Duodenal mucosa (tissue), 2 donors: ENCODE data around the gene OR9Q1.

Experiments used
- H3K27ac ChIP-seq: one replicate; pipeline ENCODE4 v1.7.0; 2013; ENCODE audit warnings: low read depth, low read length
- H3K27me3 ChIP-seq, 2 donors: one replicate each; pipeline ENCODE4 v1.7.0; 2013; ENCODE audit warnings: low read length in 2 of 2, control low read depth in 1 of 2; ENCODE audit not compliant: insufficient read depth in 2 of 2, control insufficient read depth in 1 of 2
- H3K36me3 ChIP-seq, 2 donors: one replicate each; pipeline ENCODE4 v1.7.0; 2013; ENCODE audit warnings: low read length in 2 of 2, control low read depth in 1 of 2; ENCODE audit not compliant: insufficient read depth in 2 of 2, control insufficient read depth in 1 of 2
- H3K4me1 ChIP-seq, 2 donors: one replicate each; pipeline ENCODE4 v1.7.0; 2013; ENCODE audit warnings: low read length in 2 of 2, control low read depth in 1 of 2; ENCODE audit not compliant: insufficient read depth in 2 of 2, control insufficient read depth in 1 of 2
- H3K4me3 ChIP-seq, 2 donors: one replicate each; pipeline ENCODE4 v1.7.0; 2013; ENCODE audit warnings: low read length in 2 of 2, low read depth in 1 of 2
- H3K9ac ChIP-seq, 2 donors: one replicate each; pipeline ENCODE4 v1.7.0; 2013; ENCODE audit warnings: low read length in 2 of 2, low read depth in 1 of 2
- H3K9me3 ChIP-seq, 2 donors: one replicate each; pipeline ENCODE4 v1.7.0; 2013; ENCODE audit warnings: low read length in 2 of 2, control low read depth in 1 of 2; ENCODE audit not compliant: control insufficient read depth in 1 of 2

OR9Q1 gene

GRCh38 chr11:58028687-58029411 lies 5.2 kb downstream of the OR9Q1 start:
- Histone ChIP-seq H3K4me1 (peaks cover 22 to 27% of the 10 kb centered on the region in 2 donors), H3K27me3 (no peaks in the 10 kb centered on the region), H3K27ac (peak overlapping the region; percentile 7)

GRCh38 chr11:58030653-58031052 lies 7.0 kb downstream of the OR9Q1 start, which contains the start of gene OR6Q1:
Gene OR6Q1, plus strand, starts transcription at chr11:58030953. Its CDS starts 0 bp downstream, at chr11:58030953.
- peaks cover 0 to under 1% of the 10 kb centered on the region in 2 donors for H3K9me3 ChIP-seq
- no peak within 1 kb of the TSS for H3K27ac ChIP-seq
- H3K36me3 ChIP-seq, result no peaks in the 10 kb centered on the region
- H3K27me3 ChIP-seq, result no peaks in the 10 kb centered on the region
- H3K9ac ChIP-seq, result no peak within 1 kb of the TSS
- no peak within 1 kb of the TSS for H3K4me3 ChIP-seq
- peaks cover 11 to 16% of the 10 kb centered on the region in 2 donors for H3K4me1 ChIP-seq

More at GRCh38 chr11:58028687-58029411, 5.2 kb downstream of the OR9Q1 start:
- Histone ChIP-seq H3K9ac (no peak overlapping the region), H3K4me3 (peak overlapping the region in 1 of 2 donors; percentile 7), H3K9me3 (no peaks in the 10 kb centered on the region), H3K36me3 (no peaks in the 10 kb centered on the region)

GRCh38 chr11:58034471-58034870 lies 10.8 kb downstream of the OR9Q1 start:
- Histone ChIP-seq H3K27ac (no peak overlapping the region), H3K27me3 (no peaks in the 10 kb centered on the region), H3K4me1 (no peaks in the 10 kb centered on the region), H3K4me3 (no peak overlapping the region), H3K36me3 (no peaks in the 10 kb centered on the region), H3K9ac (no peak overlapping the region), H3K9me3 (peaks cover 0 to 11% of the 10 kb centered on the region in 2 donors)

GRCh38 chr11:58039589-58039988 lies 15.9 kb downstream of the OR9Q1 start:
- Histone ChIP-seq H3K4me3 (no peak overlapping the region), H3K27me3 (no peaks in the 10 kb centered on the region), H3K9ac (no peak overlapping the region), H3K4me1 (no peaks in the 10 kb centered on the region), H3K27ac (no peak overlapping the region), H3K36me3 (no peaks in the 10 kb centered on the region), H3K9me3 (peaks cover 0 to 11% of the 10 kb centered on the region in 2 donors)

- no peaks in the 10 kb centered on the region for H3K36me3 ChIP-seq
- no peaks in the 10 kb centered on the region for H3K27me3 ChIP-seq
- H3K4me1 ChIP-seq, result no peaks in the 10 kb centered on the region
- H3K27ac ChIP-seq, result no peak overlapping the region
- H3K9ac ChIP-seq, result no peak overlapping the region
- no peaks in the 10 kb centered on the region for H3K9me3 ChIP-seq
- H3K4me3 ChIP-seq, result no peak overlapping the region
Measured at GRCh38 chr11:58043379-58043778, 19.7 kb downstream of the OR9Q1 start.

GRCh38 chr11:58046231-58046630 lies 22.6 kb downstream of the OR9Q1 start:
- H3K4me1 ChIP-seq, result no peaks in the 10 kb centered on the region
- no peaks in the 10 kb centered on the region for H3K9me3 ChIP-seq
- no peak overlapping the region for H3K9ac ChIP-seq
- H3K27ac ChIP-seq, result no peak overlapping the region
- no peaks in the 10 kb centered on the region for H3K36me3 ChIP-seq
- H3K27me3 ChIP-seq, result no peaks in the 10 kb centered on the region
- H3K4me3 ChIP-seq, result no peak overlapping the region

GRCh38 chr11:58047818-58048217 lies 24.1 kb downstream of the OR9Q1 start:
- Histone ChIP-seq H3K27ac (no peak overlapping the region), H3K9ac (no peak overlapping the region), H3K4me1 (no peaks in the 10 kb centered on the region), H3K36me3 (no peaks in the 10 kb centered on the region), H3K9me3 (no peaks in the 10 kb centered on the region), H3K4me3 (no peak overlapping the region), H3K27me3 (no peaks in the 10 kb centered on the region)

GRCh38 chr11:58055806-58056401 lies 32.2 kb downstream of the OR9Q1 start:
- H3K36me3 ChIP-seq, result no peaks in the 10 kb centered on the region
- H3K4me1 ChIP-seq, result peaks cover 3 to 4% of the 10 kb centered on the region in 2 donors
- H3K9me3 ChIP-seq, result no peaks in the 10 kb centered on the region
- no peak overlapping the region for H3K9ac ChIP-seq
- no peaks in the 10 kb centered on the region for H3K27me3 ChIP-seq
- H3K4me3 ChIP-seq, result no peak overlapping the region
- no peak overlapping the region for H3K27ac ChIP-seq

GRCh38 chr11:58057481-58057880 lies 33.8 kb downstream of the OR9Q1 start:
- Histone ChIP-seq H3K27ac (no peak overlapping the region), H3K27me3 (no peaks in the 10 kb centered on the region), H3K36me3 (no peaks in the 10 kb centered on the region), H3K9ac (no peak overlapping the region), H3K4me3 (no peak overlapping the region), H3K9me3 (no peaks in the 10 kb centered on the region), H3K4me1 (peaks cover 6 to 7% of the 10 kb centered on the region in 2 donors)

GRCh38 chr11:58058276-58059006 lies 34.8 kb downstream of the OR9Q1 start:
- Histone ChIP-seq H3K4me3 (no peak overlapping the region), H3K9ac (no peak overlapping the region), H3K9me3 (no peaks in the 10 kb centered on the region), H3K36me3 (no peaks in the 10 kb centered on the region), H3K27ac (no peak overlapping the region), H3K4me1 (peaks cover 6 to 7% of the 10 kb centered on the region in 2 donors), H3K27me3 (no peaks in the 10 kb centered on the region)
